Endothelial cell of umbilical vein (primary cell): ENCODE data around the gene RASSF3.
"Not testable (repeated sequence)": the region's sequence is repeated elsewhere in the genome, so short reads cannot be mapped to it uniquely, and the experiment has no call there.

Experiments used
- CTCF ChIP-seq, 2 donors: IDR thresholded peaks; 1 replicate in 1 of 2; 2 replicates in 1 of 2; pipeline ENCODE4 v1.5.1; 2011; ENCODE audit warnings: low read length in 2 of 2, mild to moderate bottlenecking in 2 of 2, moderate library complexity in 2 of 2, control low read depth in 1 of 2, inconsistent platforms in 1 of 2, low read depth in 1 of 2; ENCODE audit not compliant: insufficient read depth in 1 of 2; ENCODE audit errors: extremely low read depth in 1 of 2
- EZH2 ChIP-seq: IDR thresholded peaks from 2 replicates; pipeline ENCODE4 v1.6.1; 2012; ENCODE audit warnings: borderline replicate concordance, low read depth, mild to moderate bottlenecking, moderate library complexity, low read length, inconsistent platforms; ENCODE audit not compliant: severe bottlenecking
- FOS ChIP-seq: IDR thresholded peaks from 2 replicates; pipeline ENCODE4 v1.6.1; 2011; ENCODE audit warnings: mild to moderate bottlenecking, low read length, moderate library complexity, borderline replicate concordance; ENCODE audit not compliant: insufficient read depth
- MAX ChIP-seq: IDR thresholded peaks from 2 replicates; pipeline ENCODE4 v1.6.1; 2011; ENCODE audit not compliant: insufficient read depth, insufficient read length
- MYC ChIP-seq: IDR thresholded peaks from one replicate; pipeline ENCODE4 v1.6.1; 2011; ENCODE audit warnings: mild to moderate bottlenecking, low read depth, low read length
- POLR2AphosphoS5 ChIP-seq: IDR thresholded peaks from 2 replicates; pipeline ENCODE4 v1.6.1; 2012; ENCODE audit warnings: low read depth, mild to moderate bottlenecking, control low read depth, low read length, moderate library complexity; ENCODE audit not compliant: insufficient read depth

GRCh38 chr12:64583395-64583770, 26.9 kb upstream of the RASSF3 start:
- TF ChIP-seq MAX; CTCF (IDR thresholded peaks at IDR 0.05; ENCODE audit: extremely low read depth in 1 of 2, insufficient read depth in 1 of 2, low read depth in 1 of 2, low read length in 2 of 2); EZH2; FOS; MYC; POLR2AphosphoS5: not testable (repeated sequence)
